GM19328 (cell line): ENCODE data around the gene CDKN2D.

Experiments
- ATAC-seq: cut with Tn5 transposase; IDR thresholded peaks from one replicate; pipeline ENCODE4 v1.9.1; 2021; ENCODE audit warnings: mild to moderate bottlenecking, moderate library complexity; ENCODE audit not compliant: unreplicated experiment

CDKN2D gene

DNA sequence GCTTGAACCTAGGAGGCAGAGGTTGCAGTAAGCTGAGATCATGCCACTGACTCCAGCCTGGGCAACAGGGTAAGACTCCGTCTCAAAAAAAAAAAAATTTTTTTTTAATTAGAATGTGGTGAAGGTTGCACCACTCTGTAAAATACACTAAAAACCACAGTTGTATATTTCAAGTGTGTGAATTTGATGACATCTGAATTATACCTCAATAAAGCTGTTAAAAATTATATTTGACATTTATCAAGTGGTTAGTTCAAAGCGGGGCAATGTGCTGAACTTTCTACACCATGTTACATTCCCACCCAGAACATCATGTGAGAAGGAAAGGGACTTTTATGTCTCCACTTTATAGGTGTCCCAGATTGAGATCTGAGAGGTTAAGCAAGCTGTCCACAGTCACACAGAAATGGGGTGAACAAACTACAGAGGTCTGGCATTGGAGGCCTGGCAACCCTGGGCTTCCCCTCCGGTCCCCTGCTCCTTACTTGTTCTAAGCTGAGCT lies 45.6 kb downstream of the CDKN2D start:
- ATAC-seq: no peak

- no peak for ATAC-seq
Observed at GRCh38 chr19:10521461-10522171, 47.2 kb downstream of the CDKN2D start.

GRCh38 chr19:10520652-10521318 lies 48.0 kb downstream of the CDKN2D start:
- no peak for ATAC-seq

- no peak for ATAC-seq
Observed at GRCh38 chr19:10519421-10519820, 49.4 kb downstream of the CDKN2D start.

DNA sequence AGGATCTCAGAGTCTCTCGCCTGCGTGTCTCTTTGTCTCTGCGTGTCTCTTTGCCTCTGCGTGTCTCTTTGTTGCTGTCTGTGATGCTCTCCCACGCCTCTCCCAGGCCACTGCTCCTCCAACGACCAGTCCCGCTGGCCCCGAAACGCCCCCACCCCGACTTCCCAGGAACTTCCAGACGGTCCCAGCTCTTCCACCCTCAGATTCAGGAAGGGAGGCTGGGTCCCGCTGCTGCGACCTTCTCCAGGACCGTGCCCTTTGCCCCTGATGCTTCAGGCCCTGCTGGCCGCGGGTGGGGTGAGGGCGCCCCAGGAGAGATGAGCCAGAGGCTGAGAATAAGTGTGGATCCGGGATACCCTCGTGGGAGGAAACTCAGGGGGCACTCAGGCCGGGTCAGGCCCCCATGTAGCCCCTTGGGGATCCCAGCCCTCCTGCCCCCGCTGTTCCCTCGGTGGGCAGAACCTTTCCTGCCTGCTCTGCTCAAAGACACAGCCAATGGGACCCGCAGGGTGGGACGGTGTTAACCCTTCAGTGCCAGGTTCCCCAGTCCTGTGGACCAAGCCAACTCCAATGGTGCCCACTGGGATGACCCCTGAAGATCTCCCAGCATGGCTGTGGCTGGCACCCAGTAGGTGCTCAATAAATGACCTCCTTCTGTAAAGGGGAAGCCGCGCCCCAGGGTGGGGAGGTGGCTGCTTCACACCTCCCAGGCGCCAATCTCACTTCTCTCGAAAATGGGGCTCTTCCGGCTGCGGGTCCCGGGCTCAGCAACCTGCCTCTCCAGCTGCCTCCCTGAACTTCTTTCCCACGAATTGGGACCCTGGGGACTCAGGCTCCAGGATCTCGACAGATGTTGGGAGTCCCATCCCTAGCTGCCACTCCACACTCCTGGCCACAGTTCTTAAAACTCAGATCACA lies 50.1 kb downstream of the CDKN2D start:
- ATAC-seq: no peak

- no peak for ATAC-seq
Observed at GRCh38 chr19:10517760-10518443, 50.9 kb downstream of the CDKN2D start.

GRCh38 chr19:10517361-10517759 lies 51.4 kb downstream of the CDKN2D start, which contains the start of gene S1PR5:
S1PR5 (minus strand) TSS chr19:10517447; CDS start chr19:10515011, 2,436 bp downstream.
- no peak for ATAC-seq

- no peak for ATAC-seq
Observed at GRCh38 chr19:10516671-10517286, 52.0 kb downstream of the CDKN2D start.
